ENCODE data around the gene AADAC.

Gene AADAC

GRCh38 chr3:151811474-151811873 lies 2.4 kb upstream of the AADAC start:
- no peak for DNase-seq (ENCODE audit: low read depth)
- TF ChIP-seq, protein P1, sequence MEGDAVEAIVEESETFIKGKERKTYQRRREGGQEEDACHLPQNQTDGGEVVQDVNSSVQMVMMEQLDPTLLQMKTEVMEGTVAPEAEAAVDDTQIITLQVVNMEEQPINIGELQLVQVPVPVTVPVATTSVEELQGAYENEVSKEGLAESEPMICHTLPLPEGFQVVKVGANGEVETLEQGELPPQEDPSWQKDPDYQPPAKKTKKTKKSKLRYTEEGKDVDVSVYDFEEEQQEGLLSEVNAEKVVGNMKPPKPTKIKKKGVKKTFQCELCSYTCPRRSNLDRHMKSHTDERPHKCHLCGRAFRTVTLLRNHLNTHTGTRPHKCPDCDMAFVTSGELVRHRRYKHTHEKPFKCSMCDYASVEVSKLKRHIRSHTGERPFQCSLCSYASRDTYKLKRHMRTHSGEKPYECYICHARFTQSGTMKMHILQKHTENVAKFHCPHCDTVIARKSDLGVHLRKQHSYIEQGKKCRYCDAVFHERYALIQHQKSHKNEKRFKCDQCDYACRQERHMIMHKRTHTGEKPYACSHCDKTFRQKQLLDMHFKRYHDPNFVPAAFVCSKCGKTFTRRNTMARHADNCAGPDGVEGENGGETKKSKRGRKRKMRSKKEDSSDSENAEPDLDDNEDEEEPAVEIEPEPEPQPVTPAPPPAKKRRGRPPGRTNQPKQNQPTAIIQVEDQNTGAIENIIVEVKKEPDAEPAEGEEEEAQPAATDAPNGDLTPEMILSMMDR (IDR thresholded peaks at IDR 0.05; ENCODE audit: low read depth, low read length, missing control alignments) = no peak
- no peak overlapping the region for H3K4me3 ChIP-seq (ENCODE audit: low read depth, low read length)

- TF ChIP-seq, protein P1 (IDR thresholded peaks at IDR 0.05; ENCODE audit: low read depth, low read length, missing control alignments) = no peak
- no peak for DNase-seq (ENCODE audit: low read depth)
These were observed 672 bp downstream of the AADAC start for GRCh38 chr3:151814588-151814987.

DNA sequence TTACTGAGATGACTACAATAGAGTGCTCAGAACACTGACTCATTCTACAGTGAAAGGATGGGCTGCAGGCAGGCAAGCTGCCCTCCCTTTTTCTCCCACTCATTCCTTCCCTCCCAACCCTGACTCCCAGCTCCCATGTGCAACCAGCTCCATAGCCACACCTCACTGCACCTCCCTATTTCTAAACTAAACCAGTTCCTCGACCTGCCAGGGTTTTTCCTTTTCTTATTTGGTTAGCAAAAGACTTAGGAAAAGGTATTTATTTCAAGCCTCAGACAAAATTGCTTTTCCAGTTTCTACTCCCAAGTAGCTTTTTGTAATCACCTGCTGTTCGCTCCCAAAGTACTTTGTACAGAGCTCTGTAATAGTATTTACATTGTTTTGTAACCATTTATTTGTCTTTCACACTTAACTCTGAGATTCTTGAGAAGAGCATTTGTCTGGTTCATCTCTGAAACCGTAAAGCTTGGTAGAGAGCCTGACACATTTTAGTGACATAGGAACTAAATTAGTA lies 2.2 kb downstream of the AADAC start:
- no peak for DNase-seq (ENCODE audit: low read depth)
- no peak overlapping the region for H3K4me3 ChIP-seq (ENCODE audit: low read depth, low read length)
- TF ChIP-seq, protein P1 (IDR thresholded peaks at IDR 0.05; ENCODE audit: low read depth, low read length, missing control alignments) = no peak

More at GRCh38 chr3:151814588-151814987, 672 bp downstream of the AADAC start:
- no peak overlapping the region for H3K4me3 ChIP-seq (ENCODE audit: low read depth, low read length)

DNA sequence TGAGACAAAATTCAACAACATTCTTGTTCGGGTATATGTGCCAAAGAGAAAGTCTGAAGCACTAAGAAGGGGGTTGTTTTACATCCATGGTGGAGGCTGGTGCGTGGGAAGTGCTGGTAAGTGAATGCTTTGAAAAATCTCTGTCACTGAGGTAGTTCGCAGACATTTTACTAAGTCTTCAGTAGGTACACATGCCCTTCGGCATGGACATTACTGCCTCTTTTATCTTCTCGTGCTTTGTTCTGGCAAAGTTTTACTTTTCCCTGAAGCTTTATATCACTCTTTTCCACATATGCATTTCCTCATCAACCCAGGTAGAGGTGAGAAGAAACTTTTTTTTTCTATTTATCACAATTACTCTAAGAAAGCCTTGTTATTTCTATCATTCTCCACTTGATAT lies 3.6 kb downstream of the AADAC start:
- TF ChIP-seq, protein P1 (IDR thresholded peaks at IDR 0.05; ENCODE audit: low read depth, low read length, missing control alignments) = no peak
- no peak for DNase-seq (ENCODE audit: low read depth)

GRCh38 chr3:151818361-151818760 lies 4.4 kb downstream of the AADAC start:
- TF ChIP-seq, protein P1 (IDR thresholded peaks at IDR 0.05; ENCODE audit: low read depth, low read length, missing control alignments) = no peak
- no peak for DNase-seq (ENCODE audit: low read depth)
- no peak overlapping the region for H3K4me3 ChIP-seq (ENCODE audit: low read depth, low read length)

More for the DNA sequence above, 3.6 kb downstream of the AADAC start:
- H3K4me3 ChIP-seq (ENCODE audit: low read depth, low read length) = no peak overlapping the region

DNA sequence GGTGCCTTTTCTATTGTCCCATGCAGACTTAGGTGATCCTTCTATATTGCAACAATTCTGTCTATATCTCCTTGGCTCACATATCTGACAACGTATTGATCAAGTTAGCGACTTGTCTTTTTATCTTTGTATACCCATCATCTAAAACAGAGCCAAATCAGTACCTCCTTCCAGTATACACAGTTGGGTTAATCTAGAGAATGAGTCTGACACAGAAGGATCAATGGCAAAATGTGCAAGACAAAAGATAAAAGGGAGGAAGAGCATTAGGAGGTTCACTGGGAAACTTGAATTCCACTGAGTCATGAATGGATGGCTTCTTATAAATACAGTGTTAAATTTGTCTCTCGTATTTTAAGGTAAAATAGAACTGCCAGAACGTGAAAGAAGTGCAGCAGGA lies 6.0 kb downstream of the AADAC start:
- H3K4me3 ChIP-seq (ENCODE audit: low read depth, low read length) = no peak overlapping the region
- TF ChIP-seq, protein P1 (IDR thresholded peaks at IDR 0.05; ENCODE audit: low read depth, low read length, missing control alignments) = no peak
- DNase-seq (ENCODE audit: low read depth) = no peak

DNA sequence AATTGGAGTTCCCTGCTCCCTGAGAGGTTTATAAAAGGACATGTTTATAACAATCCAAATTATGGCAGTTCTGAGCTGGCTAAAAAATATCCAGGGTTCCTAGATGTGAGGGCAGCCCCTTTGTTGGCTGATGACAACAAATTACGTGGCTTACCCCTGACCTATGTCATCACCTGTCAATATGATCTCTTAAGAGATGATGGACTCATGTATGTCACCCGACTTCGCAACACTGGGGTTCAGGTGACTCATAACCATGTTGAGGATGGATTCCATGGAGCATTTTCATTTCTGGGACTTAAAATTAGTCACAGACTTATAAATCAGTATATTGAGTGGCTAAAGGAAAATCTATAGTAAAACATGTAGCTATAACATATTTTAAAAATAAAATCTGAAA lies 13.9 kb downstream of the AADAC start:
- no peak overlapping the region for H3K4me3 ChIP-seq (ENCODE audit: low read depth, low read length)
- TF ChIP-seq, protein P1 (IDR thresholded peaks at IDR 0.05; ENCODE audit: low read depth, low read length, missing control alignments) = no peak
- no peak for DNase-seq (ENCODE audit: low read depth)
